HFF-Myc (cell line): ENCODE results near the gene RGS8.

Source experiments
- DNase-seq: peaks from one replicate; pipeline ENCODE4 v3.0.0-alpha.2; 2011; ENCODE audit warnings: low read depth; ENCODE audit errors: extremely low read depth
- H3K4me3 ChIP-seq: replicated peaks from 2 replicates; pipeline ENCODE4 v1.5.1; 2011; ENCODE audit warnings: low read depth, mild to moderate bottlenecking, control low read depth, low read length
- CTCF ChIP-seq: IDR thresholded peaks from 2 replicates; pipeline ENCODE4 v1.5.1; 2012; ENCODE audit warnings: mild to moderate bottlenecking, low read depth, low read length, control low read depth; ENCODE audit errors: missing control alignments

The RGS8 gene

GRCh38 chr1:182687361-182687760 lies 3.0 kb upstream of the RGS8 start:
- TF ChIP-seq CTCF = no peak
- DNase-seq = no peak
- H3K4me3 ChIP-seq = no peak overlapping the region

- no peak overlapping the region for H3K4me3 ChIP-seq
- no peak for TF ChIP-seq CTCF
- DNase-seq = no peak
Observed at GRCh38 chr1:182686446-182686845, 2.1 kb upstream of the RGS8 start.

GRCh38 chr1:182685215-182685614 lies 828 bp upstream of the RGS8 start:
- no peak overlapping the region for H3K4me3 ChIP-seq
- TF ChIP-seq CTCF = no peak
- DNase-seq = no peak

- TF ChIP-seq CTCF = no peak
- no peak overlapping the region for H3K4me3 ChIP-seq
Observed at GRCh38 chr1:182682898-182683501, 1.4 kb downstream of the RGS8 start.

GRCh38 chr1:182682406-182682805 lies 2.0 kb downstream of the RGS8 start:
- DNase-seq = no peak
- TF ChIP-seq CTCF = no peak

More at GRCh38 chr1:182682898-182683501, 1.4 kb downstream of the RGS8 start:
- no peak for DNase-seq

GRCh38 chr1:182681568-182681912 lies 2.8 kb downstream of the RGS8 start:
- no peak overlapping the region for H3K4me3 ChIP-seq
- no peak for DNase-seq
- no peak for TF ChIP-seq CTCF

More at GRCh38 chr1:182682406-182682805, 2.0 kb downstream of the RGS8 start:
- H3K4me3 ChIP-seq = no peak overlapping the region

GRCh38 chr1:182680901-182681567 lies 3.4 kb downstream of the RGS8 start:
- no peak overlapping the region for H3K4me3 ChIP-seq
- TF ChIP-seq CTCF = no peak
- no peak for DNase-seq
